Small intestine (tissue), 7 donors: ENCODE data around the gene SRGAP2. TPM values are rescaled to one million over a fixed set of nuclear protein-coding genes. Genes with fewer than 3 reads are reported as not detected.
"Not testable (repeated sequence)": the region's sequence is repeated elsewhere in the genome, so short reads cannot be mapped to it uniquely, and the experiment has no call there.

Experiments
- DNase-seq, 2 donors: peaks; one replicate each; pipeline versions ENCODE4 v3.0.0 to v3.0.0-alpha.2; 2013
- FAIRE-seq: peaks from 2 replicates; lab custom pipeline; 2012; peaks lifted over from hg19 to GRCh38; lab: Jason Lieb, UNC
- H3K27ac ChIP-seq, 3 donors: one replicate each; pipeline ENCODE4 v1.5.1; 2013; ENCODE audit warnings: low read length in 2 of 3, mild to moderate bottlenecking in 2 of 3, control low read depth in 1 of 3, inconsistent platforms in 1 of 3, low read depth in 1 of 3, moderate library complexity in 1 of 3
- H3K27me3 ChIP-seq, 3 donors: one replicate each; pipeline ENCODE4 v1.6.1; 2013; ENCODE audit warnings: low read length in 3 of 3, inconsistent platforms in 1 of 3; ENCODE audit not compliant: control insufficient read depth in 3 of 3, insufficient read depth in 3 of 3
- H3K36me3 ChIP-seq, 3 donors: one replicate each; pipeline ENCODE4 v1.6.1; 2013; ENCODE audit warnings: low read length in 3 of 3, inconsistent platforms in 1 of 3, low read depth in 1 of 3, mild to moderate bottlenecking in 1 of 3, moderate library complexity in 1 of 3; ENCODE audit not compliant: control insufficient read depth in 3 of 3, insufficient read depth in 2 of 3
- H3K4me1 ChIP-seq, 3 donors: one replicate each; pipeline ENCODE4 v1.6.1; 2013; ENCODE audit warnings: low read length in 2 of 3, inconsistent platforms in 1 of 3, low read depth in 1 of 3, mild to moderate bottlenecking in 1 of 3, moderate library complexity in 1 of 3; ENCODE audit not compliant: control insufficient read depth in 3 of 3, insufficient read depth in 2 of 3
- H3K4me3 ChIP-seq, 3 donors: one replicate each; pipeline ENCODE4 v1.5.1; 2013; ENCODE audit warnings: low read length in 3 of 3, control low read depth in 1 of 3, inconsistent platforms in 1 of 3, low read depth in 1 of 3, mild to moderate bottlenecking in 1 of 3, moderate library complexity in 1 of 3
- H3K9me3 ChIP-seq, 2 donors: one replicate each; pipeline ENCODE4 v1.6.1; 2013; ENCODE audit warnings: low read depth in 1 of 2, low read length in 1 of 2; ENCODE audit not compliant: control insufficient read depth in 2 of 2, insufficient read depth in 1 of 2
- WGBS, 3 donors: extraction: QIAGEN DNeasy Blood & Tissue Kit; methylation state at CpG; one replicate each; pipeline ENCODE4 v1.1.7; 2013; 5-methylcytosine and 5-hydroxymethylcytosine counted together
- polyA plus RNA-seq, 4 donors: library from polyadenylated mRNA; stranded (reverse) in 3 of 4; unstranded in 1 of 4; fragments of 200-250 nt in 3 of 4; fragments of 120-200 nt in 1 of 4; gene quantifications; one replicate each; pipeline versions ENCODE4 v1.2.1 to v1.2.3, GENCODE V29; 2013
- donor health status: healthy with polysubstance abuse.
- donor health status: control.
- donor health status: control.
- donor health status: Bipolar disorder and iron deficiency.
- donor health status: healthy.

SRGAP2 gene
- polyA plus RNA-seq, 4 donors: 2.9 to 10.9 (median 7.0) TPM

DNA sequence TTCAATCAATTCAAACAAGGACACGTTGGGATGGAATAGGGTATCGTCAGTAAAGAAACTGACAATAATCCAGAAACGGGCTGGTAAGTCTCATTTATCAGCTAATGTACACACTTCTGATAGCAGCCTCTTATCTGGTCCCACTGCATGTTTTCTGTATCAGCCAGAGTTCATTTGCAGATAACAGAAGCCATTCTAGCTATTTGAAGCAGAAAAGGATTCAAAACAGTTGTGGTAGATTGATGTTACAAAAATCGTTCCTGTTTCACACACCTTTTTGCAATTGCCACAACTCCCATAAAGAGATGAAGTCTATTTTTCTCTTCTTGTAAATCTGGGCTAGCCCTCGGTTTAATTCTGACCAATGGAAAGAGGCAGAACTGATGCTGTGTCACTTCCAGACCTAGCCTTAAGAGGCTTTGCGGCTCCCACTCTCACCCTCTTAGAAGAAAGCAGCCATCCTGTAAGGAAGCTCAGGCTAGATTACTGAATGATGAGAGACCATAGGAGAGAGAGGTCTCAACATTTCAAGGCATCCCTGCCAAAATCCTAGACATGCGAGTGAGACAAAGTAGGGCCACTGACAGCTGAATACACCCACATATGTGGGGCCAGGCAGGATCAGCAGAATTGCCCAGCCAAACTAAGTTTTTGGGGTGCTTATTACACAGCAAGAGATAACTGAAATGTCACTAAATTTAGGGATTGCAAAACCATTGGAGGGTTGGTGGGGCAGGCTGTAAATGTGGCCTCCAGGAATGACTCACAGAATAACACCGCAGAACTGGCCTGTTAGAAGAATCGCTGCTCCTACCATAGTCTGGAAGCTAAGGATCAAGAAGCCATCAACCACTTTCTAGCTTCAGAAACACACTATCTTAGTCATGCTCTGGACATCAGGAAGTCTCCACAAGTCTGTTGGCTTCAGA, 25.0 kb upstream of the SRGAP2 start:
- DNase-seq, H3K27me3 ChIP-seq, H3K9me3 ChIP-seq, H3K4me3 ChIP-seq, FAIRE-seq, H3K4me1 ChIP-seq, H3K36me3 ChIP-seq, H3K27ac ChIP-seq: not testable (repeated sequence)
- 52 to 67% (median 54%) methylated on average over 9 of the region's 9 CpGs for WGBS, 3 donors

- not testable (repeated sequence) for FAIRE-seq, H3K4me3 ChIP-seq, H3K27me3 ChIP-seq, H3K4me1 ChIP-seq, H3K27ac ChIP-seq, H3K9me3 ChIP-seq, H3K36me3 ChIP-seq, DNase-seq
These were observed 23.7 kb upstream of the SRGAP2 start for GRCh38 chr1:206179666-206180065.

GRCh38 chr1:206182368-206183317, 20.7 kb upstream of the SRGAP2 start:
- not testable (repeated sequence) for H3K27ac ChIP-seq, H3K9me3 ChIP-seq, H3K27me3 ChIP-seq, H3K36me3 ChIP-seq, FAIRE-seq, H3K4me1 ChIP-seq, H3K4me3 ChIP-seq, DNase-seq
- 84 to 100% (median 98%) methylated on average over 2 to 4 of the region's 6 CpGs for WGBS, 3 donors

DNA sequence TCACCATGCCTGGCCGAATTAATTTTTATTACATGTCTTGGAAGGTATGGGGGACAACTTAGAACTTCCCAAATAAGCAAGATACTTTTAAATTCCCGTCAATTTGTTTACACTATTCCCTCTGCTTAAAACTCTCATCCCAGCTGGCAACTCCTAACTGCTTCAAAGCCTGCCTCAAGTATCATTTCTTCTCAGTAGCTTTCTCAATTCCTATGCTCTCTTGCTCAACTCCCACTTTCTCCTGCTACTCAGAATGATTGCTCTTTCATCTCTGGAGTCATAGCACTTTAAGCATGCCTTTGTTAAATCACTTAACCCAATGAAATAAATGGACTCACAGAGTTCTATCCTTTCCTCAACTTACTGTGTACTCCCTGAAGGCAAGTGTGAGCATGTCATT, 19.6 kb upstream of the SRGAP2 start:
- DNase-seq, H3K4me3 ChIP-seq, H3K27ac ChIP-seq, H3K4me1 ChIP-seq, H3K36me3 ChIP-seq, H3K9me3 ChIP-seq, H3K27me3 ChIP-seq, FAIRE-seq: not testable (repeated sequence)
- 77 to 100% (median 80%) methylated on average over 1 of the region's 2 CpGs for WGBS, 3 donors

DNA sequence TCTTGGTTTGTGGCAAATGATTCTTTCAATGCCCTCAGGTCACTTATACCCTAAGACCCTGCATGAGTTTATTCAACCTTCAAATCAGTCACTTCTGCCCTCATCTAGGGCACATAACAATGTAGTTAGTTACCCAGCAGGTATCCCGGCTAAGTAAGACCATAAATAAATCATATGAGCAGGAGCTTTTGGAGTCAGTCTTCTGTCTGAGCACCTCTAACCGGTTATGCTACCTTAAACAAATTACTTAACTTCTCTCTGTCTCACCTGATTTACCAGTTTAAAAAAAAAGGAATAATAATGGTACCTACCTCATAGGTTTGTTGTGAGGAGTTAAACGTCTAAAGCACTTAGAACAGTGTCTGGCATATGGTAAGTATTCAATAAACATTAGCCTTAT, 17.6 kb upstream of the SRGAP2 start:
- not testable (repeated sequence) for H3K27ac ChIP-seq, H3K9me3 ChIP-seq, DNase-seq, H3K27me3 ChIP-seq, FAIRE-seq, H3K4me3 ChIP-seq, H3K36me3 ChIP-seq, H3K4me1 ChIP-seq
- no CpG with 5 or more reads among the region's 3 CpGs for WGBS, 3 donors

DNA sequence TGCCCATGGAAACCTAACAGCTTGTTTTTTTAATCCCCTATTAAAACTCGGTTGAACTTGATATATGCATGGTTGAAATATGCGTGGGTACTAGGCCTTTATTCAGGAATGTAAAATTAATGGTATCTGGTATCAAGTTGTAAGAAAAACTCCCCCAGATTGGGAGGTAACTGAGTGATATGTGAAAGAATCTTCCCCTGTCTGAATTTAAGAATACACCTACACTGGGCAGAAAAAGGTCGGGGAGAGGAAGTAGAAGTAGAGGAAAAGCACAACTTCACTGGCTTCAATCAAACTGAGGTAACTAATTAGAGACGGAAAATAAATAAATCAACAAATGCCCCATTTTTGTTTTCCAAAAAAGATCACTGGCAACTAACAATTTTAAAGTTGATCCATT, 16.5 kb upstream of the SRGAP2 start:
- H3K4me3 ChIP-seq, H3K36me3 ChIP-seq, H3K27me3 ChIP-seq, DNase-seq, H3K27ac ChIP-seq, FAIRE-seq, H3K9me3 ChIP-seq, H3K4me1 ChIP-seq: not testable (repeated sequence)
- 87 to 94% (median 90%) methylated on average over 2 of the region's 4 CpGs for WGBS, 3 donors

- not testable (repeated sequence) for H3K4me3 ChIP-seq, H3K27ac ChIP-seq, FAIRE-seq, DNase-seq, H3K36me3 ChIP-seq, H3K27me3 ChIP-seq, H3K4me1 ChIP-seq, H3K9me3 ChIP-seq
- no CpG with 5 or more reads among the region's 2 CpGs for WGBS, 3 donors
These were observed 8.2 kb upstream of the SRGAP2 start for GRCh38 chr1:206195182-206195581.

- not testable (repeated sequence) for H3K36me3 ChIP-seq, DNase-seq, H3K4me1 ChIP-seq, H3K4me3 ChIP-seq, FAIRE-seq, H3K9me3 ChIP-seq, H3K27me3 ChIP-seq, H3K27ac ChIP-seq
- WGBS, 3 donors: 67 to 85% (median 77%) methylated on average over 2 to 3 of the region's 3 CpGs
These were observed 6.5 kb upstream of the SRGAP2 start for GRCh38 chr1:206196748-206197424.
